Gastrocnemius medialis (tissue), 4 donors: ENCODE results near the gene SLC2A4. TPM values are rescaled to one million over a fixed set of nuclear protein-coding genes. Genes with fewer than 3 reads are reported as not detected.
A peak's percentile ranks its signal among the peaks of the same experiment; 100 is the strongest.

ENCODE experiments used
- ATAC-seq, 2 donors: fragments of 150-250 bp; one replicate each; pipeline ENCODE4 v1.9.1; 2016
- DNase-seq, 2 donors: peaks; one replicate each; pipeline ENCODE4 v3.0.0-alpha.2; 2019
- H3K27ac ChIP-seq, 4 donors: fragments of 200-600 bp; sonication (generic); 1 replicate in 1 of 4; 2 replicates in 3 of 4; pipeline ENCODE4 v1.5.1; 2016 to 2018; ENCODE audit warnings: mild to moderate bottlenecking in 2 of 4, moderate library complexity in 1 of 4
- H3K27me3 ChIP-seq, 3 donors: fragments of 200-600 bp; sonication (generic) in 2 of 3; 1 replicate in 1 of 3; 2 replicates in 2 of 3; pipeline versions ENCODE4 v1.5.1 to v1.6.0; 2016 to 2019; ENCODE audit warnings: mild to moderate bottlenecking in 1 of 3, moderate library complexity in 1 of 3
- H3K36me3 ChIP-seq, 2 donors: fragments of 200-600 bp; sonication (generic) in 1 of 2; one replicate each; pipeline ENCODE4 v1.5.1; 2017 to 2018
- H3K4me1 ChIP-seq, 2 donors: fragments of 200-600 bp; sonication (generic) in 1 of 2; one replicate each; pipeline ENCODE4 v1.5.1; 2016 to 2017; ENCODE audit warnings: mild to moderate bottlenecking in 2 of 2
- H3K4me3 ChIP-seq, 4 donors: fragments of 200-600 bp; sonication (generic) in 3 of 4; 1 replicate in 1 of 4; 2 replicates in 3 of 4; pipeline ENCODE4 v1.5.1; 2016 to 2019; ENCODE audit warnings: mild to moderate bottlenecking in 2 of 4
- H3K9me3 ChIP-seq, 3 donors: fragments of 200-600 bp; sonication (generic) in 2 of 3; 1 replicate in 1 of 3; 2 replicates in 2 of 3; pipeline ENCODE4 v1.5.1; 2016 to 2019
- CTCF ChIP-seq, 5 experiments: fragments of 450-650 bp in 3 of 5; fragments of 200-600 bp in 2 of 5; sonication (generic) in 2 of 5; IDR thresholded peaks in 4 of 5; conservative IDR thresholded peaks in 1 of 5; 1 replicate in 4 of 5; 2 replicates in 1 of 5; pipeline ENCODE4 v1.5.1; 2016 to 2019; ENCODE audit warnings: antibody characterized with exemption in 5 of 5, mild to moderate bottlenecking in 3 of 5, moderate library complexity in 3 of 5
- POLR2A ChIP-seq, 2 donors: fragments of 450-650 bp; IDR thresholded peaks; one replicate each; pipeline ENCODE4 v1.6.1; 2017; ENCODE audit warnings: antibody characterized with exemption in 2 of 2, mild to moderate bottlenecking in 2 of 2, moderate library complexity in 2 of 2
- in situ Hi-C, 4 donors: fragments of 200-750 bp; cut with MboI; loops; one replicate each; pipeline versions ENCODE4 v1.15.0 to v1.8.0; 2017; ENCODE audit warnings: low sequenced_read_pairs in 4 of 4
- intact Hi-C: fragments of 100-400 bp; cut with DNase I; formaldehyde crosslinking; loops from one replicate; pipeline ENCODE4 v1.15.1; 2023; ENCODE audit warnings: low total_unique reads
- total RNA-seq, 4 donors: library from RNA; depleted of rRNA; stranded (reverse); fragments of >200 nt; gene quantifications; one replicate each; pipeline versions ENCODE4 v1.1.0 to v1.2.3, GENCODE V29; 2016

SLC2A4 gene
- total RNA-seq, 4 donors from 2014 or later = 148 to 310 (median 227) TPM

- in situ Hi-C loops = no loop called here
- TF ChIP-seq CTCF (IDR thresholded peaks at IDR 0.05 in 4 of 5, conservative IDR thresholded peaks at IDR 0.05 in 1 of 5) (no peak), POLR2A (IDR thresholded peaks at IDR 0.05) (no peak)
- peaks cover 0 to 29% of the 10 kb centered on the region in 2 donors for H3K36me3 ChIP-seq
- ATAC-seq (no peak), DNase-seq (peak in 1 of 2 donors; percentile 45)
- peak overlapping the region; percentile 92 to 99 (median 95) for H3K27ac ChIP-seq
- no peaks in the 10 kb centered on the region for H3K9me3 ChIP-seq
- peaks cover 36 to 45% of the 10 kb centered on the region in 2 donors for H3K4me1 ChIP-seq
- H3K27me3 ChIP-seq = no peaks in the 10 kb centered on the region
- H3K4me3 ChIP-seq = peak overlapping the region; percentile 78 to 100 (median 98)
- intact Hi-C loops = loop anchor here (5.0 kb wide), 1 partner anchor 604 kb away; no protein-coding TSS in a partner anchor
Measured at GRCh38 chr17:7238420-7239090, 43.0 kb upstream of the SLC2A4 start.

- Histone ChIP-seq H3K27ac (peak within 1 kb of the TSS; percentile 92 to 99 (median 98)), H3K36me3 (peaks cover 0 to 34% of the 10 kb centered on the region in 2 donors), H3K4me1 (peaks cover 34 to 41% of the 10 kb centered on the region in 2 donors), H3K4me3 (peak within 1 kb of the TSS; percentile 78 to 100 (median 98)), H3K27me3 (no peaks in the 10 kb centered on the region), H3K9me3 (no peaks in the 10 kb centered on the region)
- ATAC-seq = peak; percentile 67 to 75
- TF ChIP-seq CTCF (IDR thresholded peaks at IDR 0.05 in 4 of 5, conservative IDR thresholded peaks at IDR 0.05 in 1 of 5) (peak in 2 of 5 experiments; percentile 24 to 59), POLR2A (IDR thresholded peaks at IDR 0.05) (peak; percentile 92 to 93)
- in situ Hi-C loops = no loop called here
- peak; percentile 100 for DNase-seq
- intact Hi-C loops = loop anchor here (5.0 kb wide), 2 partner anchors 603 to 913 kb away; partner anchors contain the start of gene PER1
Measured at GRCh38 chr17:7239091-7240027, 42.2 kb upstream of the SLC2A4 start, which contains the start of gene PHF23. TSS of gene PHF23 (minus strand) at chr17:7239457. CDS start at chr17:7239279, 178 bp downstream.

DNA sequence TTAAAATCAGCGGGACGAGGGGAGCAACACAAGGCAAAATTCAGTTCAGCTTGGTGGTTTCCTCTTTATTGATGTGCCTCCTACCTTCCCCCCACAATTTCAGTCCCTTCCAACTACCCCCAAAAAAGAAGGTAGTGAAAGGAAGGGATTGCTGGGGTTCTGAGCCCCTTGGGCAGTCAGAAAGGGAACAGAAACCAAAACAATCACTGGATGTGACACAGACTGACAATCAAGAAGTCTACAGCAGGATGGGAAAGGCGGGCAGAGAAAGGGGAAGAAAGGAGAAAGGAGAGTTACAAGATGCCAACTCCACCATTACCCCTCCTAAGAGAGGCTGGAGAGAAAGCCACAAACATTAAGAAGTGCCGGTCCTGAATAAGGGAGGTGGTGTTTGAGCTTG is 41.1 kb upstream of the SLC2A4 start:
- TF ChIP-seq POLR2A (IDR thresholded peaks at IDR 0.05) = no peak
- no peak for TF ChIP-seq CTCF (IDR thresholded peaks at IDR 0.05 in 4 of 5, conservative IDR thresholded peaks at IDR 0.05 in 1 of 5)
- Histone ChIP-seq H3K36me3 (peaks cover 0 to 40% of the 10 kb centered on the region in 2 donors), H3K4me3 (peak overlapping the region; percentile 49 to 99 (median 80)), H3K27ac (peak overlapping the region; percentile 92 to 99 (median 98)), H3K4me1 (peaks cover 26 to 33% of the 10 kb centered on the region in 2 donors), H3K27me3 (no peaks in the 10 kb centered on the region), H3K9me3 (no peaks in the 10 kb centered on the region)
- intact Hi-C loops (loop anchor here (5.0 kb wide), 1 partner anchor 912 kb away; the partner anchor contains the start of gene PER1), in situ Hi-C loops (no loop called here)
- no peak for DNase-seq
- no peak for ATAC-seq

DNA sequence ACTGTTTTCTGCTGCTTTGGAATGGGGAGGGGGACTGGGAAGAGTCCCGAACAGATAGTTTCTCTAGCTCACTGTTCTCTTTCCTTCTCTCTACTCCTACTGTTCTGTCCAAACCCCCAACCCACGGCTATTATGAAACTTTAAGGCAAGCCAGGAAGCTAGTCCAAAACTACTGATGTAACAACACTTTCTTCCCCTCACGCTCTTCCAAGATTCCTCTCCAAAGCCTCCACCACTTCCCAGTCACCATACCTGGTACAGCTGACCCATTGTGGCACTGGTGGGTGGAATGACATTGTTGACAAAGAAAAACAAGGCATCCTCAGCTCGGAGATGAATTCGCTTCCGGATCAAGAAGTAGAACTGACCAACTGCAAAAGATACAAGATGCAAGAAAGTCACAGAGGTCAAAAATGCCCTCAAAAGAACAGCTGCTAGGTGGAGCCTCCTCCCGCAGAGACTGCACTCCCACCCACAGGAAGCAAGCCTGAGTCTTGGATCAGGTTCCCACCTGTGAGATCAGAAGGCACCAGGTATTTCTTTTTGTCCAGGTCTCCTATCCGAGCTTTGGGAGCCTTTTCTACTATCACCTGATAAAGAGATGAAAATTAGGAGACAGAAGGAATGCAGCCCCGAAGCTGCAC is 40.3 kb upstream of the SLC2A4 start:
- Histone ChIP-seq H3K27me3 (no peaks in the 10 kb centered on the region), H3K36me3 (peaks cover 0 to 40% of the 10 kb centered on the region in 2 donors), H3K4me3 (peak overlapping the region; percentile 75 to 99 (median 92)), H3K4me1 (peaks cover 26 to 30% of the 10 kb centered on the region in 2 donors), H3K9me3 (no peaks in the 10 kb centered on the region), H3K27ac (peak overlapping the region; percentile 92 to 99 (median 98))
- intact Hi-C loops (loop anchor here (5.0 kb wide), 1 partner anchor 911 kb away; the partner anchor contains the start of gene PER1), in situ Hi-C loops (no loop called here)
- ATAC-seq = no peak
- DNase-seq = no peak
- TF ChIP-seq POLR2A (IDR thresholded peaks at IDR 0.05) = no peak
- no peak for TF ChIP-seq CTCF (IDR thresholded peaks at IDR 0.05 in 4 of 5, conservative IDR thresholded peaks at IDR 0.05 in 1 of 5)
